ENCODE data around the gene PDE4D.

DNA sequence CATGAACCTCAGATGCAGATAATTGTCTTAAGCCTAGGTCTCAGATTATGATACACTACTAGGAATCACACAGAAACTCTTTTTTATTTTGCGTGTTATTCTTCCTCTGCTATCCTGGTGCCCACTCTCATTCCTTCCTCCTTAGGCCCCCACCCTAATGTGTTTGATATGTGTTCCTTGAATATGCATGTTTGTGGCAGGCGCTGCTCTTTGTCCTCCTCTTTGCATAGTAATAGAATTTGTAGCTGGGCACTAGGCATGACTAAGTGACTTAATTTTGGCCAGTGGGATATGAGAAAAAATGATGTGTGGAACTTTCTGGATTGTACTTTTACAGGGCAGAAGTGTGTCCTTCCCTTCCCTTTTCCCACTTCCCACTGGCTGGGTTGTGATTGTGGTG is 965.6 kb downstream of the PDE4D start:
- TF ChIP-seq, protein P1, sequence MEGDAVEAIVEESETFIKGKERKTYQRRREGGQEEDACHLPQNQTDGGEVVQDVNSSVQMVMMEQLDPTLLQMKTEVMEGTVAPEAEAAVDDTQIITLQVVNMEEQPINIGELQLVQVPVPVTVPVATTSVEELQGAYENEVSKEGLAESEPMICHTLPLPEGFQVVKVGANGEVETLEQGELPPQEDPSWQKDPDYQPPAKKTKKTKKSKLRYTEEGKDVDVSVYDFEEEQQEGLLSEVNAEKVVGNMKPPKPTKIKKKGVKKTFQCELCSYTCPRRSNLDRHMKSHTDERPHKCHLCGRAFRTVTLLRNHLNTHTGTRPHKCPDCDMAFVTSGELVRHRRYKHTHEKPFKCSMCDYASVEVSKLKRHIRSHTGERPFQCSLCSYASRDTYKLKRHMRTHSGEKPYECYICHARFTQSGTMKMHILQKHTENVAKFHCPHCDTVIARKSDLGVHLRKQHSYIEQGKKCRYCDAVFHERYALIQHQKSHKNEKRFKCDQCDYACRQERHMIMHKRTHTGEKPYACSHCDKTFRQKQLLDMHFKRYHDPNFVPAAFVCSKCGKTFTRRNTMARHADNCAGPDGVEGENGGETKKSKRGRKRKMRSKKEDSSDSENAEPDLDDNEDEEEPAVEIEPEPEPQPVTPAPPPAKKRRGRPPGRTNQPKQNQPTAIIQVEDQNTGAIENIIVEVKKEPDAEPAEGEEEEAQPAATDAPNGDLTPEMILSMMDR (IDR thresholded peaks at IDR 0.05; ENCODE audit: insufficient read depth, low read length), result no peak
- TF ChIP-seq SPI1 (IDR thresholded peaks at IDR 0.05; ENCODE audit: borderline replicate concordance, low read depth) (no peak), GABPA (IDR thresholded peaks at IDR 0.05; ENCODE audit: low read depth) (no peak)
